Ecto neural progenitor cell (in vitro differentiated cells): ENCODE results near the gene PDK3.

ENCODE experiments used
- DNase-seq: peaks from one replicate; pipeline ENCODE4 v3.0.0-alpha.2; 2018; ENCODE audit warnings: low spot score

Gene PDK3

GRCh38 chrX:24464836-24465531, at the start of gene PDK3:
Gene PDK3 (plus strand): TSS chrX:24465286. CDS start chrX:24465456, 170 bp downstream.
- DNase-seq = peak; percentile 96

- no peak for DNase-seq
These were observed 49.2 kb upstream of the PDK3 start for GRCh38 chrX:24415921-24416320.

DNA sequence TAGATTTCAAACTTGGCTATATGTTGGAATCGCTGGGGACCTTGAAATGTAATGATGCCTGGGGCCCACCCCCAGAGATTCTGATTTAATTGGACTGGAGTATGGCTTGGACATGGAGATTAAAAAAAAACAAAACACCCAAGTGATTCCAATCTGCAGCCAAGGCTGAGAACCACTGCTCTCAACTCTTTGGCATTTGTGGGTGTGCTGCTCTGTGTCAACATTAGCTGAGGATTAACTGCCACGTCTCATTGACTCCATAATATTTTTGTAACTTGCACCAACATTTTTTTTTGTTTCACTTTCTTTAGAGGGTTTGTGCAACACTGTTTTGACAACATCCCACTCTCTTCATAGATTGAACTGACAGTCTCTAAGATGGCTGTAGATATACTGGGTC, 41.1 kb upstream of the PDK3 start:
- DNase-seq = no peak

- DNase-seq = no peak
These were observed 40.1 kb upstream of the PDK3 start for GRCh38 chrX:24424948-24425347.

GRCh38 chrX:24425806-24426205, 39.3 kb upstream of the PDK3 start:
- no peak for DNase-seq

GRCh38 chrX:24426340-24426913, 38.7 kb upstream of the PDK3 start:
- no peak for DNase-seq

DNA sequence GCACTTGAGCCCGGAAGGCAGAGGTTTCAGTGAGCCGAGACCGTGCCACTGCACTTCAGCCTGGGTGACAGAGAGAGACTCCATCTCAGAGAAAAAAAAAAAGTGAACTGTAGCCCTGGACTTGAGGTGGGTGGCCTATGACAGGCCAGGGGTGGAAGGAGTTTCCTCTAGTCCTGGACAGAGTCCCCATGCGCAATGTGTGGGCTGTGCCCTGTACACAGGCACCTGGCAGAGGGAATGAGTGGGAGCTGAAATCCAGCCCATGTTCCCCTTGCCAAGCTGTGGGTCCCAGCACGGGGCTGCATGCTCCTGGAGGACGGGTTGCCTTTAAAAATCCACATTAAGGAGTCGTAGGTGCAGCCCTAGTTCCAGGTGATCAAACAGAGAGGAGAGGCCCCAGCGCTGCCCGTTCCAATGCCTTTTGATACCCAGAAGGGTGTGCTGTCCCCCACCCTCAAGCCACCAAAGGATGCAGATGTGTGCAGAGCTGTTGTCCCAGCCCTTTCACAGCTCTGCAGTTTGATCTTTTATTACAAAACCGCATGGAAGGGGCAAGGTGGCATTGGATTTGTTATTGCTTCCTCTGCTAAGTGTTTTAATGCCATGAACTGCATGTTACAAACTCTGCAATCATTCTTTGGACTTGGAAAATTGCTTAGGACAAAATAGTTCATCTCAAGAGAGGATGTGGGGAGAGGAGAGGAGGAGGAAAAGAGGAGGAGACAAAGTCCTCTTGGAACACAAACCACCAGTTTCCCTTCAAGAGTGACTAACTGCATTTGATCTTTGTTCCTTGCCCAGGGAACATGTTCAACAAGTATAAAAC, 38.0 kb upstream of the PDK3 start:
- no peak for DNase-seq

- DNase-seq = no peak
These were observed 37.4 kb upstream of the PDK3 start for GRCh38 chrX:24427747-24428019.

- DNase-seq = no peak
These were observed 36.6 kb upstream of the PDK3 start for GRCh38 chrX:24428516-24428915.

DNA sequence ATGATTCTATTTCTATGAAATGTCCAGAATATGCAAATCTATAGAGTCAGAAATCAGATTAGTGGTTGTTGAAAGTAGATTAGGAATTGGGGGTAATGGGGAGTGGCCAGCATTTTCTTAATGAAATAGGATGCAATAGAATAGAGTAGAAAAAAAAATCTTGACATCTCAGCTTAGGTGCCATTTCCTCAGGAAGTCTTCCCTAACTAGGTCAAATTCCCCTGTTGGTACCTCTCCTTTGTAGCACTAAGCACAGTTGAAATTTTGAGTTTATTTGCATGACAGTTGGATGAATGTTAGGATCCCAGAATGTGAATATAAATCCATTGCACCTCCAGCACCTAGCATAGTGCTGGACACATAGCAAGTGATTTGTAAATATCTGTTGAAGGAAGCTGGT, 30.0 kb upstream of the PDK3 start:
- DNase-seq = no peak

- no peak for DNase-seq
These were observed 21.2 kb upstream of the PDK3 start for GRCh38 chrX:24443918-24444317.

DNA sequence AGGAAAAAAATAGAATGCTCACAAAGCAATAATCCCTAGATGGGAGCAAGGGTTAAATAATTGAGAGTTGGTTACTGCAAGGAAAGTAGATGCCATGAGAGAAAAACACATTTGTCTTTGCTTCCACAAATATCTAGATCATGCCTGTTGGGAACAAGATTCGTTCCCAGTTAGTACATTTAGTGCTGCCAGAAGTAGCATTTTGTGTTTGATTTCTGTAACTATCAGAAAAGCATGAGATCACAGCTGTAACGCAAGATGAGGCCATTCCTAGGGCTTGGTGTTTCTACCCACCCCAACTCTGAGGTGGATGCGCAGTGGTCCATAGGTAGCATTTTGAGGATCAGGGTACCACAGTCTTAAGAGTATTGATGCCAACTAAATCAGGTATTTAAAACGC, 20.4 kb upstream of the PDK3 start:
- no peak for DNase-seq

- no peak for DNase-seq
These were observed 16.3 kb upstream of the PDK3 start for GRCh38 chrX:24448762-24449250.

DNA sequence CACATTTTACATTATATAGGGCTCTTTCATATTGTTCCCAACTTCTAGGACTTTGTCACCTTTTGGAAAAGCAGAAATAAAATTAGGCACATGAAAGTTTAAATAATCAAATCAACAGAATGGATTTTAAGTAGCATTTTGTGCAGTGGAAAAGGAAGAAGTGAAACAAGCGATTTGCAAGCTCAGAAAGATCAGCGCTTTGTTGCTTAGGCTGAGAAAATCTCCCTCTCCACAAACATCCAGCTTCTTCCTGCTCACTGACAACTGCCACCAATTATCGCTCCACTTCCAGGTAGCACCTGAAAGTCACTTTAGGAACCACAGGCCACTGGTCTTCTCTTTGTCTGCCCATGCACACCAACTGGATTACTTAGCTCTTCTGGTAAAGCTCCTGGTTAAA, 2.0 kb upstream of the PDK3 start:
- no peak for DNase-seq

DNA sequence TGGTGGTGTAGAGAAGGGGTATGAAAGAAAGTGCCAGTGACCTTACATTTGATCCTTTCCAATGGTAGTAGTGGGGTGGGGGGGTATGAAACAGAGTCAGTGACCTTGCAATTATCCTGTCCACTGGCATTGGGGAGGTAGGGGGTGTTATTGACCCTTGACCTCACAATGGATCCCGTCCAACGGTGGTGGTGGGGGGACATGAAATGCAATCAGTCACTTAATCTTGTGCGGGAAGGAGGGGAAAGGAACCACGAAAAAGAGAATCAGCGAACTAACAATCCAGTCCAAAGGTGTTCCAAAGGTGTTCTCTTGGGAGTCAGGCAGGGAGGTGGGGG, 619 bp upstream of the PDK3 start:
- no peak for DNase-seq

DNA sequence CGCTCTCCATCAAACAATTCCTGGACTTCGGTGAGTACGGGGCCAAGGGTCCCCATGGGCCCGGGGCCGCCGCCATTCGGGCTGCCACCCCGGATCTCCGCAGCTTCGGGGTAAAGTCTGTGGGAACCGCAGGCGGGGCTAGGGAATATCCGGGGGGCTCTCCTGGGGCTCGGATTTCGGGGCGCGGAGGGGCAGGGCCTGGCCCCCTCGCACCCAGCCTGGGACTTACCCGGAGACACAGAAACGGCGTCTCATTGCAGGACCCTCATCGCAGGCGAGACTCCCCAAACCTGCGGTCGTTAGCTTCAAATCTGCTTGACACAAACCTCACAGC, 413 bp downstream of the PDK3 start:
- no peak for DNase-seq

GRCh38 chrX:24466025-24466424, 939 bp downstream of the PDK3 start:
- DNase-seq = no peak

- DNase-seq = no peak
These were observed 3.2 kb downstream of the PDK3 start for GRCh38 chrX:24468245-24468644.

GRCh38 chrX:24471808-24472207, 6.7 kb downstream of the PDK3 start:
- DNase-seq = no peak

DNA sequence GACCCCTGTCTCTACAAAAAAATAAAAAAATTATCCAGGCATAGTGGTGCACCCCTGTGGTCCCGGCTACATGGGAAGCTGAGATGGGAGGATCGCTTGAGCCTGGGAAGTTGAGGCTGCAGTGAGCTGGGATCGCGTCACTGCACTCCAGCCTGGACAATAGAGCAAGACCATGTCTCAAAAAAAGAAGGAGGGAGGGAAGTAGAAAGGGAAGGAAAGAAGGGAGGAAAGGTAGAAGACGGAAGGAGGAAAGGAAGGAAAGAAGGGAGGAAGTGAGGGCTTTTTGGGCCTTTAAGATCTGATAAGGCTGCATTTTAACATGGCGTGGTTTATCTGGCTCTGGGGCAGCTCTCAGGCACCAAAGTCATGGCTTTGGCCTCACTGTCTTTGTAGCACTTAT, 10.4 kb downstream of the PDK3 start:
- DNase-seq = no peak

DNA sequence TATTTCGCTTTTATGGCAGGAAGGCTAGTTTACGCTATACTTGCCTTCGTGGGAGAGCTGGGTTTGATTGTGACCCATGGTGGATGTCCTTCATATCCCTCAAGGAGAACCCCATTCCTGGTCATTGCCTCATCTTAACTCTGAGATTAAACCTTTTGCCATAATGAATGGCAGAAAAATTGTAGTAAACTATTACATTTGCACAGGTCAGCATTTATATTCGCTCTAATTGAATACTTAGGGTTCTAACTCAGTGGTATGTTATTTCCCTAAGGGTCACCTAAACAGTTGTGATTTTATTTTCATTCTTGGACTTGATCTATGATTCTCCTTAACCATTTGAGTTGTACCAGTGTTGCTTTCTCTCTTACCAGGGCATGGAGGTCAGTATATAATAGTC, 13.4 kb downstream of the PDK3 start:
- no peak for DNase-seq

GRCh38 chrX:24479924-24480323, 14.8 kb downstream of the PDK3 start:
- DNase-seq = no peak

GRCh38 chrX:24480400-24480865, 15.3 kb downstream of the PDK3 start:
- no peak for DNase-seq
